ENCODE measurements around the gene ZKSCAN4.

ZKSCAN4 gene

GRCh38 chr6:28252009-28252975 lies at the start of gene ZKSCAN4:
TSS of gene ZKSCAN4 (minus strand) at chr6:28252269. CDS start at chr6:28251980, 289 bp downstream.
- DNase-seq (ENCODE audit: low read depth in 2 of 3, low spot score in 1 of 3): peak; percentile 59 to 88 (median 70)

GRCh38 chr6:28296520-28297060 lies 44.5 kb upstream of the ZKSCAN4 start:
- no peak for DNase-seq (ENCODE audit: low read depth in 2 of 3, low spot score in 1 of 3)

- no peak for DNase-seq (ENCODE audit: low read depth in 2 of 3, low spot score in 1 of 3)
These were observed 43.3 kb upstream of the ZKSCAN4 start for GRCh38 chr6:28295326-28295725.

GRCh38 chr6:28291573-28291972 lies 39.5 kb upstream of the ZKSCAN4 start:
- DNase-seq (ENCODE audit: low read depth in 2 of 3, low spot score in 1 of 3): no peak

- DNase-seq (ENCODE audit: low read depth in 2 of 3, low spot score in 1 of 3): no peak
These were observed 30.9 kb upstream of the ZKSCAN4 start for GRCh38 chr6:28282926-28283325.

- DNase-seq (ENCODE audit: low read depth in 2 of 3, low spot score in 1 of 3): peak in 2 of 3 donors; percentile 32 to 54
These were observed 29.4 kb upstream of the ZKSCAN4 start, which contains the start of gene PGBD1 for GRCh38 chr6:28281288-28282064. TSS of gene PGBD1 (plus strand) at chr6:28281572. CDS start at chr6:28283814, 2,242 bp downstream.

- DNase-seq (ENCODE audit: low read depth in 2 of 3, low spot score in 1 of 3): no peak
These were observed 28.7 kb upstream of the ZKSCAN4 start for GRCh38 chr6:28280595-28281287.

- no peak for DNase-seq (ENCODE audit: low read depth in 2 of 3, low spot score in 1 of 3)
These were observed 25.7 kb upstream of the ZKSCAN4 start for GRCh38 chr6:28277746-28278145.

GRCh38 chr6:28274888-28275287 lies 22.8 kb upstream of the ZKSCAN4 start:
- no peak for DNase-seq (ENCODE audit: low read depth in 2 of 3, low spot score in 1 of 3)

- no peak for DNase-seq (ENCODE audit: low read depth in 2 of 3, low spot score in 1 of 3)
These were observed 17.4 kb upstream of the ZKSCAN4 start for GRCh38 chr6:28269492-28269891.

- DNase-seq (ENCODE audit: low read depth in 2 of 3, low spot score in 1 of 3): no peak
These were observed 15.6 kb upstream of the ZKSCAN4 start for GRCh38 chr6:28267695-28268059.

- peak; percentile 72 to 86 (median 76) for DNase-seq (ENCODE audit: low read depth in 2 of 3, low spot score in 1 of 3)
These were observed 15.1 kb upstream of the ZKSCAN4 start, which contains the start of gene ZSCAN26 for GRCh38 chr6:28266962-28267694. TSS of gene ZSCAN26 (plus strand) at chr6:28267143. CDS start at chr6:28271920, 4,777 bp downstream.

- DNase-seq (ENCODE audit: low read depth in 2 of 3, low spot score in 1 of 3): no peak
These were observed 14.5 kb upstream of the ZKSCAN4 start for GRCh38 chr6:28266563-28266961.

GRCh38 chr6:28264834-28265401 lies 12.8 kb upstream of the ZKSCAN4 start:
- DNase-seq (ENCODE audit: low read depth in 2 of 3, low spot score in 1 of 3): no peak

GRCh38 chr6:28263922-28264321 lies 11.9 kb upstream of the ZKSCAN4 start:
- DNase-seq (ENCODE audit: low read depth in 2 of 3, low spot score in 1 of 3): no peak

GRCh38 chr6:28258877-28259777 lies 7.1 kb upstream of the ZKSCAN4 start, which contains the start of gene NKAPL:
TSS of gene NKAPL (plus strand) at chr6:28259297. CDS start at chr6:28259372, 75 bp downstream.
- peak; percentile 42 to 62 (median 48) for DNase-seq (ENCODE audit: low read depth in 2 of 3, low spot score in 1 of 3)

GRCh38 chr6:28257042-28257441 lies 5.0 kb upstream of the ZKSCAN4 start:
- no peak for DNase-seq (ENCODE audit: low read depth in 2 of 3, low spot score in 1 of 3)

GRCh38 chr6:28254121-28254519 lies 2.1 kb upstream of the ZKSCAN4 start:
- DNase-seq (ENCODE audit: low read depth in 2 of 3, low spot score in 1 of 3): no peak

GRCh38 chr6:28251661-28252008 lies 434 bp downstream of the ZKSCAN4 start:
- peak in 1 of 3 donors; percentile 28 for DNase-seq (ENCODE audit: low read depth in 2 of 3, low spot score in 1 of 3)

All from stimulated activated CD4-positive, alpha-beta T cell treated with anti-CD3 and anti-CD28 coated beads, Interleukin-12 subunit alpha, Interleukin-12 subunit beta, amount 100 ng/mL, for 48 hours (primary cell).